Measurements from ENCODE around the gene VRK2. TPM values are rescaled to one million over a fixed set of nuclear protein-coding genes. Genes with fewer than 3 reads are reported as not detected.

Gene VRK2
- total RNA-seq, 1 donor: 22.1 TPM

GRCh38 chr2:58194458-58194857, 147.9 kb downstream of the VRK2 start:
- no peak overlapping the region for H3K4me2 ChIP-seq (ENCODE audit: insufficient read depth, low read length)
- no peak for TF ChIP-seq CTCF (IDR thresholded peaks at IDR 0.05; ENCODE audit: extremely low read depth, low read depth, low read length)
- H3K4me1 ChIP-seq (ENCODE audit: insufficient read depth, low read length): no peaks in the 10 kb centered on the region
- H3K9me3 ChIP-seq (ENCODE audit: low read depth, low read length): no peaks in the 10 kb centered on the region
- no peaks in the 10 kb centered on the region for H3K36me3 ChIP-seq (ENCODE audit: insufficient read depth, low read length)
- H3K27me3 ChIP-seq (ENCODE audit: insufficient read depth, low read length): no peaks in the 10 kb centered on the region
- H3K27ac ChIP-seq (ENCODE audit: low read depth, low read length): no peak overlapping the region
- no peak for DNase-seq (ENCODE audit: insufficient read length, low spot score, missing footprints)
- H3K79me2 ChIP-seq (ENCODE audit: insufficient read depth, low read length): no peaks in the 10 kb centered on the region
- H3K4me3 ChIP-seq (ENCODE audit: insufficient read depth, low read length): no peak overlapping the region
- H2AFZ ChIP-seq (ENCODE audit: low read length): no peak overlapping the region
- no peaks in the 10 kb centered on the region for H4K20me1 ChIP-seq (ENCODE audit: insufficient read depth, low read length)

GRCh38 chr2:58195662-58196061, 149.1 kb downstream of the VRK2 start:
- H4K20me1 ChIP-seq (ENCODE audit: insufficient read depth, low read length): no peaks in the 10 kb centered on the region
- no peaks in the 10 kb centered on the region for H3K4me1 ChIP-seq (ENCODE audit: insufficient read depth, low read length)
- H3K79me2 ChIP-seq (ENCODE audit: insufficient read depth, low read length): no peaks in the 10 kb centered on the region
- H3K36me3 ChIP-seq (ENCODE audit: insufficient read depth, low read length): no peaks in the 10 kb centered on the region
- no peak for DNase-seq (ENCODE audit: insufficient read length, low spot score, missing footprints)
- H3K9me3 ChIP-seq (ENCODE audit: low read depth, low read length): no peaks in the 10 kb centered on the region
- H3K4me2 ChIP-seq (ENCODE audit: insufficient read depth, low read length): no peak overlapping the region
- H3K27me3 ChIP-seq (ENCODE audit: insufficient read depth, low read length): no peaks in the 10 kb centered on the region
- no peak overlapping the region for H3K4me3 ChIP-seq (ENCODE audit: insufficient read depth, low read length)
- H2AFZ ChIP-seq (ENCODE audit: low read length): no peak overlapping the region
- H3K27ac ChIP-seq (ENCODE audit: low read depth, low read length): no peak overlapping the region
- no peak for TF ChIP-seq CTCF (IDR thresholded peaks at IDR 0.05; ENCODE audit: extremely low read depth, low read depth, low read length)

- H3K4me3 ChIP-seq (ENCODE audit: insufficient read depth, low read length): no peak overlapping the region
- H3K79me2 ChIP-seq (ENCODE audit: insufficient read depth, low read length): no peaks in the 10 kb centered on the region
- TF ChIP-seq CTCF (IDR thresholded peaks at IDR 0.05; ENCODE audit: extremely low read depth, low read depth, low read length): no peak
- no peaks in the 10 kb centered on the region for H3K27me3 ChIP-seq (ENCODE audit: insufficient read depth, low read length)
- no peaks in the 10 kb centered on the region for H3K9me3 ChIP-seq (ENCODE audit: low read depth, low read length)
- no peak overlapping the region for H3K27ac ChIP-seq (ENCODE audit: low read depth, low read length)
- H3K36me3 ChIP-seq (ENCODE audit: insufficient read depth, low read length): no peaks in the 10 kb centered on the region
- DNase-seq (ENCODE audit: insufficient read length, low spot score, missing footprints): no peak
- H3K4me2 ChIP-seq (ENCODE audit: insufficient read depth, low read length): no peak overlapping the region
- no peaks in the 10 kb centered on the region for H4K20me1 ChIP-seq (ENCODE audit: insufficient read depth, low read length)
- H2AFZ ChIP-seq (ENCODE audit: low read length): no peak overlapping the region
- no peaks in the 10 kb centered on the region for H3K4me1 ChIP-seq (ENCODE audit: insufficient read depth, low read length)
Measured at GRCh38 chr2:58197894-58198293, 151.3 kb downstream of the VRK2 start.

- Histone ChIP-seq H2AFZ (ENCODE audit: low read length) (no peak overlapping the region), H3K27ac (ENCODE audit: low read depth, low read length) (no peak overlapping the region), H3K27me3 (ENCODE audit: insufficient read depth, low read length) (no peaks in the 10 kb centered on the region), H3K4me3 (ENCODE audit: insufficient read depth, low read length) (no peak overlapping the region), H3K9me3 (ENCODE audit: low read depth, low read length) (no peaks in the 10 kb centered on the region), H4K20me1 (ENCODE audit: insufficient read depth, low read length) (no peaks in the 10 kb centered on the region), H3K79me2 (ENCODE audit: insufficient read depth, low read length) (no peaks in the 10 kb centered on the region), H3K4me1 (ENCODE audit: insufficient read depth, low read length) (no peaks in the 10 kb centered on the region), H3K36me3 (ENCODE audit: insufficient read depth, low read length) (no peaks in the 10 kb centered on the region), H3K4me2 (ENCODE audit: insufficient read depth, low read length) (no peak overlapping the region)
- no peak for DNase-seq (ENCODE audit: insufficient read length, low spot score, missing footprints)
- TF ChIP-seq CTCF (IDR thresholded peaks at IDR 0.05; ENCODE audit: extremely low read depth, low read depth, low read length): no peak
Measured at GRCh38 chr2:58202404-58202803, 155.8 kb downstream of the VRK2 start.

Measured in osteoblast (primary cell).